DMS 273 (cell line): ENCODE data around the gene CCDC190.
"Not testable (repeated sequence)": the region's sequence is repeated elsewhere in the genome, so short reads cannot be mapped to it uniquely, and the experiment has no call there.

ENCODE experiments used
- DNase-seq: peaks from one replicate; lab custom pipeline; 2025; ENCODE audit not compliant: unreplicated experiment; lab: John Stamatoyannopoulos, UW

Gene CCDC190

DNA sequence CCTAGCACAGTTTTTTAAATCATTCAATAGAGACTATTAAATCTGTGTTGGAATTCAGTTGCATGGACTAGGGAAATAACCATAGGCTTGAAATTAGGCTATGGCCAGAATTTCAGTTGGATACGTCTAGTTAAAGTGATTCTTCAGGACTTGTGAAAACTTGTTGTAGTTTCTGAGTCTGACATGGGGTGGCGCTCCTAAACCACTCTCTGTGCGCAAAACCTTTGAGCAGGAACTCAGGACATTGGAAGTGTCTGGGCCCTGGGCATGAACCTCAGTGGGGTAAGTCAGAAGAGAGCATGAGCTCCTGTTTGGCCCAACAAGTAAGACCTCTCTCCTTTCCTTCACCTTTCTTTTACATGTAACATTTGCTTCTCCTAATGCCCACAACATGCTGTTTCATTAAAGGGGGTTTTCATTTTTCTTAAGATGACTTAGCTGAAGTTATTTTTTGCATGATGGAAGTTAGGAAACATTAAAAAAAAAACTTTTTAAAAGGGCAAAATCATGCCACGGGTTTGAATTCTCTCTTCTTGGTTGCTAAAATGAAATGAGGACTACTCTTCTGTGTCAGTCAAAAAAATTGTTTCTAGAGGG is 17.1 kb upstream of the CCDC190 start:
- DNase-seq: peak; percentile 91

GRCh38 chr1:162877412-162877811 is 16.4 kb upstream of the CCDC190 start:
- no peak for DNase-seq

GRCh38 chr1:162876751-162877150 is 15.8 kb upstream of the CCDC190 start:
- DNase-seq: no peak

GRCh38 chr1:162873671-162874666 is 13.0 kb upstream of the CCDC190 start:
- DNase-seq: peak; percentile 80

GRCh38 chr1:162872981-162873380 is 12.0 kb upstream of the CCDC190 start:
- no peak for DNase-seq

DNA sequence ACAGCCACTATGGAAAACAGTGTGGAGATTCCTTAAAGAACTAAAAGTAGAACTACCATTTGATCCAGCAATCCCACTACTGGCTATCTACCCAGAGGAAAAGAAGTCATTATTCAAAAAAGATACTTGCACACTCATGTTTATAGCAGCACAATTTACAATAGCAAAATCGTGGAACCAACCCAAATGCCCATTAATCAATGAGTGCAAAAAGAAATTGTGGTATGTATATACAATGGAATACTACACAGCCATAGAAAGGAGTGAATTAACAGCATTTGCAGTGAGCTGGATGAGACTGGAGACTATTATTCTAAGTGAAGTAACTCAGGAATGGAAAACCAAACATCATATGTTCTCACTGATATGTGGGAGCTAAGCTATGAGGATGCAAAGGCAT is 10.4 kb upstream of the CCDC190 start:
- not testable (repeated sequence) for DNase-seq

- no peak for DNase-seq
These were observed 8.0 kb upstream of the CCDC190 start for GRCh38 chr1:162868972-162869371.

DNA sequence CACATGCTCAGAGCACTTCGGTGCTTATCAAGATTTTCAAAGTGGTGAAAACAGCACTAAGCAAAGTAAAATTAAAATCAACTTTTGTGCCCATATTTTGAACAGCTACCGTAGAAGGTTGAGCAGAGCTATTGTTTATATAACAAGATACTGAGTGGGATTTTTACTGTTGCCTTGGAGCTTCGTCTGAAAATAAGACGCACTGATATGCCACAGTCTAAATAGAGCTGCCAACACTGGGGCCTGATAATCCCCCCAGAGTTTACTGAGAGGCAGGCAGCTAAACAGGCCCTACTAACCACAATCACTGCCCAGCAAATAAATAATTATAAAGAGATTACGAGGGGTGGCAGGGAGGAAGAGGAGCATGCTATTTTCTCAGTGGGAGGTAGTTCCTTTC is 650 bp upstream of the CCDC190 start:
- DNase-seq: no peak

GRCh38 chr1:162859191-162859590 is 1.8 kb downstream of the CCDC190 start:
- DNase-seq: no peak

DNA sequence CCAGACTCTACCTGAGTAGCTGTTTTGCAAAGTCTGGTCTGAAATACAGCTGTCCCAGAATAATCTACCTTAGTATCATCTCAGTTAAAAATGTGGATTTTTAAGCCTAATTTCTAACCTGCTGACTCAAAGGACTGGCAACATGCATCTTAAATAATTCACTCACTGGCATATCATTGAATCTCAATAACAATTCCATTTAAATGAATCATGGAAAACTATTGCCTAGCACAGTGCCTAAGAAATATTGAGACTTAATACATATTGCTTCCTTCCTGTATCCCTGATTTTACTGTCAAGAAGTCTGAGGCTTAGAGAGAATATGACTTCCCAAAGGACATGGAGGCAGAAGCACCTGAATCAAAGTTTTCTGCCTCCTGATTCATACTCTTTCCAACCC is 3.1 kb downstream of the CCDC190 start:
- DNase-seq: no peak

- no peak for DNase-seq
These were observed 4.7 kb downstream of the CCDC190 start for GRCh38 chr1:162856260-162856659.

GRCh38 chr1:162855461-162856150 is 5.4 kb downstream of the CCDC190 start:
- DNase-seq: peak; percentile 12

- peak; percentile 88 for DNase-seq
These were observed 6.6 kb downstream of the CCDC190 start for GRCh38 chr1:162854245-162854882.

- DNase-seq: no peak
These were observed 9.6 kb downstream of the CCDC190 start for GRCh38 chr1:162851341-162851740.

DNA sequence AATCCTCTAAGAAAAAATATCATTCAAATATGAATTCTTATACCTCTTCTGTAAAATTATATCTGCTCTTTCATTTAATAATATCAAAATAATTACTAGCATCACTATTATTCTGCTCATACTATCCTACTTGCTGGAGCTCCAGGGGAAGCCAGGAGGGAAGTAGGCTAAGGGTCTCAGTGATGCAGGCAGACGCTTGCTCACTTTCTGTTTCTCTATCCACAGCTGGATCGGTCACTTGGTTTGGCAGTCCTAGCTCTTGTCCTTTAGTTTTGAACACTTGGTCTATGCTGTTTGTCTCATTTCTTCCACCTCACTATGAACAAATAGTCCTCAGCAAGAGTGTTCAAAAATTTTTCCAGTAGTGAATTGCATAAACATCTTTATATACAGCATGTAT is 11.3 kb downstream of the CCDC190 start:
- no peak for DNase-seq

- peak; percentile 93 for DNase-seq
These were observed 13.0 kb downstream of the CCDC190 start for GRCh38 chr1:162847839-162848453.

GRCh38 chr1:162846256-162847212 is 14.4 kb downstream of the CCDC190 start:
- no peak for DNase-seq

DNA sequence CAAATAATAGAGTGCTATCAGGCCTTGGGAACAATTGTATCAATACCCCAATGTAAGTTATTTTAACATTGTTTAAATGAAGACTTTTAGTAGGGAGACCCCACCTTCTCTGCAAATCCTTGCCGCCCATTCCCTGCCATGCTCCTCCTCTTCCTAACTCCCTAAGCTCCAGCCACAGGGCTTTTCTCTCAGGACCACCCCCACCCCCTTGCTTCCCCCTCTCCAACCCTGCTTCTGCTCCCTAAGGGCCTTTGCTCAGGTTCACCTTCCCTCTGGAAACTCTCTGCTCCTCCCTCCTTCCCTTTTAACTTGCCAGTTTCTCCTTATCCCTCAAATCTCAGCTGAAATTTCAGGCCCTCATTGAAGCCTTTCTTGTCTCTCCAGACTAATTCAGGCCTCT is 16.8 kb downstream of the CCDC190 start:
- DNase-seq: no peak

DNA sequence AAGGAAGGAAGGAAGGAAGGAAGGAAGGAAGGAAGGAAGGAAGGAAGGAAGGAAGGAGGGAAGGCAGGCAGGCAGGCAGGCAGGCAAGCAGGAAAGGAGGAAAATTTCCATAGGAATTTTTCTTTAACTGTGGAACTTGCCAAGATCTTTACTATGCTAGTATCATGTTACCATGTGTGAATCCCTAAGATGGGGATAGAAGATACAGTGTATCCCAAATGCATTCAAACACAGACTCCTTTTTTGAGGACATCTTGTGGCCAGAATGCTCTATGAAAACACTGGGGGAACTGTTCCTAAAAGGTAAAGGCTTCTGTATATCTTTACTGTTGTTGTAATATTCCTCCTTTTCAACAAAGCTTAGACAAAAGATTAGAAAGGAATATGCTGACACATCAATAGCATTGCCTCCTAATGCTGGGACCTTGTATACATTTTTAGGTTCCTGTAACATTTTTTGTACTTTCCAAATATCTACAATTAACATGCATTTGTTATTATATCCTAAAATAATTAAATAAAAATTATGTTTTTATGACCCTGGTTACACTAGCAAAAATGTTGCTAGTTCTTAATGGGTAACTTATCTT is 20.6 kb downstream of the CCDC190 start:
- no peak for DNase-seq
